HepG2 (cell line): ENCODE data around the gene SATB2. TPM values are rescaled to one million over a fixed set of nuclear protein-coding genes. Genes with fewer than 3 reads are reported as not detected.

ENCODE experiments used
- ATAC-seq: fragments of 200-7000 bp; cut with Tn5 transposase; 3 replicates; pipeline ENCODE4 v1.9.1; 2020; ENCODE audit warnings: mild to moderate bottlenecking, moderate library complexity
- BruUV-seq: library from RNA; stranded (reverse); fragments of 400-500 nt; replicated peaks from 2 replicates; lab custom pipeline; 2021; lab: Mats Ljungman, UMichigan
- CTCF ChIA-PET: fragments of 300-600 bp; formaldehyde crosslinking; extraction: SDS; loops from one replicate; lab custom pipeline; 2021; ENCODE audit warnings: low total read pairs, inconsistent platforms, low intra/inter-chr PET ratio; lab: Yijun Ruan, JAX
- POLR2A ChIA-PET: fragments of 350-600 bp; sonication (Branson Sonifier 250); formaldehyde crosslinking; loops from one replicate; lab custom pipeline; 2020; ENCODE audit warnings: antibody characterized with exemption, inconsistent platforms; lab: Yijun Ruan, JAX
- DNase-seq: peaks from one replicate; pipeline ENCODE4 v3.0.0-alpha.2; 2015; ENCODE audit warnings: low spot score
- FAIRE-seq: peaks from 3 replicates; lab custom pipeline; 2011; peaks lifted over from hg19 to GRCh38; lab: Jason Lieb, UNC
- H2AFZ ChIP-seq: one replicate; pipeline ENCODE4 v1.6.1; 2011; ENCODE audit warnings: low read length, inconsistent platforms
- H3K27ac ChIP-seq: fragments of 300-600 bp; 3 replicates; pipeline ENCODE4 v1.8.0; 2011; ENCODE audit warnings: mixed run types, mild to moderate bottlenecking, mixed read lengths, low read length, inconsistent platforms; ENCODE audit not compliant: insufficient read depth; ENCODE audit errors: extremely low read length
- H3K27me3 ChIP-seq, 2 experiments: fragments of 200-600 bp in 1 of 2; 2 replicates in 1 of 2; 3 replicates in 1 of 2; pipeline versions ENCODE4 v1.6.0 to v1.8.0; 2011; ENCODE audit warnings: low read length in 2 of 2, mild to moderate bottlenecking in 2 of 2, moderate library complexity in 2 of 2, inconsistent platforms in 1 of 2; ENCODE audit not compliant: insufficient read depth in 2 of 2, control insufficient read depth in 1 of 2
- H3K36me3 ChIP-seq, 2 experiments: fragments of 200-600 bp in 1 of 2; replicated peaks in 1 of 2; 2 replicates in 1 of 2; 3 replicates in 1 of 2; pipeline versions ENCODE4 v1.5.1 to v1.8.0; 2011; ENCODE audit warnings: low read length in 2 of 2, inconsistent platforms in 1 of 2; ENCODE audit not compliant: insufficient read depth in 2 of 2, control insufficient read depth in 1 of 2
- H3K4me1 ChIP-seq: 2 replicates; pipeline ENCODE4 v1.5.1; 2012; ENCODE audit warnings: low read length, inconsistent platforms; ENCODE audit not compliant: insufficient read depth
- H3K4me2 ChIP-seq: 2 replicates; pipeline ENCODE4 v1.6.0; 2011; ENCODE audit warnings: low read depth, low read length, inconsistent platforms
- H3K4me3 ChIP-seq, 3 experiments: fragments of 200-600 bp in 1 of 3; sonication (generic), shearing (Covaris generic) in 1 of 3; replicated peaks in 1 of 3; 2 replicates each; pipeline ENCODE4 v1.5.1; 2011 to 2016; ENCODE audit warnings: low read length in 3 of 3, inconsistent platforms in 2 of 3, low read depth in 2 of 3, mild to moderate bottlenecking in 2 of 3, control low read depth in 1 of 3, mixed read lengths in 1 of 3; ENCODE audit not compliant: insufficient read depth in 1 of 3
- H3K79me2 ChIP-seq: one replicate; pipeline ENCODE4 v1.6.1; 2011; ENCODE audit warnings: low read length, inconsistent platforms; ENCODE audit not compliant: insufficient read depth
- H3K9ac ChIP-seq: 2 replicates; pipeline ENCODE4 v1.6.0; 2011; ENCODE audit warnings: mild to moderate bottlenecking, low read depth, low read length, inconsistent platforms; ENCODE audit not compliant: insufficient read depth
- H3K9me3 ChIP-seq: 2 replicates; pipeline ENCODE4 v1.5.1; 2012; ENCODE audit warnings: mild to moderate bottlenecking, low read length
- H4K20me1 ChIP-seq: 2 replicates; pipeline ENCODE4 v1.6.0; 2011; ENCODE audit warnings: inconsistent platforms, mild to moderate bottlenecking, low read length, moderate library complexity; ENCODE audit not compliant: insufficient read depth
- CBX2 ChIP-seq, 2 experiments: fragments of 200-600 bp in 1 of 2; sonication (generic); formaldehyde crosslinking in 1 of 2; IDR thresholded peaks; 2 replicates each; pipeline versions ENCODE4 v1.7.0 to v1.8.1; 2018 to 2022; ENCODE audit warnings: low read depth in 2 of 2, low read length in 1 of 2, mild to moderate bottlenecking in 1 of 2, missing genetic modification reagents in 1 of 2
- EZH2 ChIP-seq: conservative IDR thresholded peaks from 2 replicates; pipeline ENCODE4 v1.6.1; 2012; ENCODE audit warnings: mild to moderate bottlenecking, low read depth, low read length, moderate library complexity
- MAX ChIP-seq: IDR thresholded peaks from 2 replicates; pipeline ENCODE4 v1.6.1; 2012; ENCODE audit warnings: inconsistent platforms
- ZBTB26 ChIP-seq: IDR thresholded peaks from 2 replicates; pipeline ENCODE4 v1.6.1; 2016; ENCODE audit warnings: missing compliant biosample characterization, missing genetic modification reagents, borderline replicate concordance
- WGBS: methylation state at CpG from one replicate; pipeline ENCODE4 v1.1.6; 2017; ENCODE audit warnings: low lambda C conversion rate; 5-methylcytosine and 5-hydroxymethylcytosine counted together
- in situ Hi-C: cut with HindIII; loops from 2 replicates; pipeline ENCODE4 v1.10.0; 2017; ENCODE audit warnings: low pct_unique_long_range_greater_than_20kb; ENCODE audit not compliant: extremely low pct_ligation_motif_present
- intact Hi-C: fragments of 100-400 bp; cut with micrococcal nuclease; formaldehyde crosslinking; loops from one replicate; pipeline ENCODE4 v1.10.0; 2022; ENCODE audit not compliant: unreplicated experiment
- polyA plus RNA-seq, 8 experiments: library from polyadenylated mRNA; depleted of rRNA in 3 of 8; stranded (reverse) in 7 of 8; unstranded in 1 of 8; fragments of >200 nt; fragmentation: Illumina TruSeq in 4 of 8; extraction: Trizol in 4 of 8; gene quantifications; 2 replicates each; pipeline versions ENCODE4 v1.2.1 to v1.2.3, GENCODE V29; 2011 to 2016; ENCODE audit warnings: low read depth in 4 of 8, missing spikeins in 1 of 8, mixed read lengths in 1 of 8; ENCODE audit not compliant: insufficient read depth in 1 of 8
- total RNA-seq, 5 experiments: library from RNA; depleted of rRNA; stranded (reverse); fragments of >200 nt; fragmentation: Illumina TruSeq; extraction: Trizol; gene quantifications; 2 replicates each; pipeline ENCODE4 v1.2.3, GENCODE V29; 2016; ENCODE audit warnings: low read depth in 1 of 5

Gene SATB2
- total and polyA plus RNA-seq, 2 of the 13 experiments (the other 11 are each of a cell fraction or from before 2014, with no cell fraction given), result 2.5 to 5.5 TPM

GRCh38 chr2:199465988-199466691, 8.4 kb upstream of the SATB2 start:
- Histone ChIP-seq H2AFZ (no peak overlapping the region), H3K9ac (no peak overlapping the region), H3K4me3 (no peak overlapping the region), H3K27me3 (peaks cover 28 to 97% of the 10 kb centered on the region in 2 experiments), H3K36me3 (no peaks in the 10 kb centered on the region), H3K79me2 (no peaks in the 10 kb centered on the region), H3K27ac (no peak overlapping the region), H4K20me1 (peaks cover 3% of the 10 kb centered on the region; the same call in 1 of the 2 replicates), H3K9me3 (no peaks in the 10 kb centered on the region), H3K4me2 (no peak overlapping the region), H3K4me1 (peaks cover 22% of the 10 kb centered on the region)
- intact Hi-C loops, result no loop called here
- ATAC-seq (no peak), FAIRE-seq (no peak), DNase-seq (no peak)
- WGBS, result 24% methylated on average over 11 of the region's 11 CpGs
- ChIA-PET CTCF (no interaction called here), POLR2A (no interaction called here)
- TF ChIP-seq EZH2, result peak; percentile 52; the same call in 1 of the 2 replicates
- TF ChIP-seq ZBTB26 (CRISPR knock-in tag), result no peak
- in situ Hi-C loops, result no loop called here
- no TSS peak for BruUV-seq

GRCh38 chr2:199465390-199465789, 7.7 kb upstream of the SATB2 start:
- Histone ChIP-seq H3K27ac (no peak overlapping the region), H4K20me1 (peaks cover 3% of the 10 kb centered on the region; the same call in 1 of the 2 replicates), H3K4me3 (no peak overlapping the region), H3K9ac (no peak overlapping the region), H2AFZ (no peak overlapping the region), H3K27me3 (peaks cover 22 to 92% of the 10 kb centered on the region in 2 experiments), H3K9me3 (no peaks in the 10 kb centered on the region), H3K36me3 (no peaks in the 10 kb centered on the region), H3K4me2 (no peak overlapping the region), H3K4me1 (peaks cover 24% of the 10 kb centered on the region), H3K79me2 (no peaks in the 10 kb centered on the region)
- ATAC-seq (no peak), FAIRE-seq (no peak), DNase-seq (no peak)
- in situ Hi-C loops, result no loop called here
- intact Hi-C loops, result no loop called here
- WGBS, result 21% methylated on average over 5 of the region's 5 CpGs
- ChIA-PET CTCF (no interaction called here), POLR2A (no interaction called here)
- TF ChIP-seq CBX2 (IDR thresholded peaks at IDR 0.05; ENCODE audit: low read depth, low read length) (peak; percentile 93), CBX2 (CRISPR knock-in tag; IDR thresholded peaks at IDR 0.05; ENCODE audit: low read depth) (no peak), MAX (no peak)
- no TSS peak for BruUV-seq
